ENCODE measurements around the gene CDKL1. TPM values are rescaled to one million over a fixed set of nuclear protein-coding genes. Genes with fewer than 3 reads are reported as not detected.

The CDKL1 gene
- total and polyA plus RNA-seq, 2 donors (not counting 3 experiments of a cell fraction or from before 2014, with no cell fraction given), result 2.6 to 9.7 TPM

DNA sequence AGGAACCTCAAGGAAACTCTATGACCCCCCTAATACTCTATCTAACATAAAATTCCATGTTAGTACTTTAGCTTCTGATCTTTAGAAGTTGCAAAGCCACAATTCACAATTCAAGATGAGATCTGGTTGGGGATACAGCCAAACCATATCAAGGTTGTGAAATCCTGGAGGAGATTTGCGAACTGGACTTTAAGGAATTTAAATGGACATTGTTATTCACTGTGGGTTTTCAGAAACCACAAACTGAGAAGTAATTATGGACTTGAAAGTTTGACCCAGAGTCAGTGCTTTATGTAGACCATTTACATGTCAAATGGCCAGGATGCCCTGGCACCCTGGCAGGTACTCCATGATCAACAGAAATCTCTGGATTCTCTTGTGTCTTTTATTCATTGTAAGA is 14.2 kb upstream of the CDKL1 start:
- Histone ChIP-seq H3K27me3 (ENCODE audit: control insufficient read depth in 2 of 2, insufficient read depth in 2 of 2, low read length in 2 of 2) (no peaks in the 10 kb centered on the region), H3K4me1 (ENCODE audit: control insufficient read depth, extremely low read depth, insufficient read depth, low read length) (no peaks in the 10 kb centered on the region), H2AFZ (ENCODE audit: low read depth, low read length) (no peak overlapping the region), H3K9ac (replicated peaks; ENCODE audit: extremely low read depth, insufficient read depth, low read length) (no peak overlapping the region), H3K4me2 (ENCODE audit: insufficient read depth, low read length) (no peak overlapping the region), H3K79me2 (ENCODE audit: control insufficient read depth, insufficient read depth, low read length) (no peaks in the 10 kb centered on the region), H3K9me3 (replicated peaks; ENCODE audit: control insufficient read depth, insufficient read depth, low read length) (no peaks in the 10 kb centered on the region), H3K9me1 (replicated peaks; ENCODE audit: control insufficient read depth, extremely low read depth, insufficient read depth, low read length) (no peaks in the 10 kb centered on the region), H3K27ac (ENCODE audit: insufficient read depth, low read depth, low read length) (no peak overlapping the region), H4K20me1 (replicated peaks; ENCODE audit: control insufficient read depth, extremely low read depth, insufficient read depth, low read length) (no peaks in the 10 kb centered on the region), H3K36me3 (ENCODE audit: control insufficient read depth in 2 of 2, extremely low read depth in 1 of 2, insufficient read depth in 2 of 2, low read length in 2 of 2) (no peaks in the 10 kb centered on the region), H3K4me3 (replicated peaks in 1 of 3; ENCODE audit: insufficient read depth in 1 of 3, low read depth in 1 of 3, low read length in 3 of 3) (no peak overlapping the region)
- FAIRE-seq (no peak), DNase-seq (ENCODE audit: low read depth, low spot score) (no peak)
- TF ChIP-seq MYC (IDR thresholded peaks at IDR 0.05; ENCODE audit: low read depth, low read length) (no peak), FOS (IDR thresholded peaks at IDR 0.05; ENCODE audit: borderline replicate concordance, insufficient read depth, low read length) (no peak), EZH2 (IDR thresholded peaks at IDR 0.05; ENCODE audit: borderline replicate concordance, low read depth, low read length, severe bottlenecking) (no peak), POLR2AphosphoS5 (IDR thresholded peaks at IDR 0.05; ENCODE audit: insufficient read depth, low read depth, low read length) (no peak), POLR2A (IDR thresholded peaks at IDR 0.05; ENCODE audit: low read depth, low read length) (no peak), GATA2 (IDR thresholded peaks at IDR 0.05; ENCODE audit: insufficient read depth, insufficient read length, low read depth, low read length) (no peak), JUN (IDR thresholded peaks at IDR 0.05; ENCODE audit: borderline replicate concordance, insufficient read depth, insufficient read length, low read depth) (no peak)
- TF ChIP-seq, protein P1, sequence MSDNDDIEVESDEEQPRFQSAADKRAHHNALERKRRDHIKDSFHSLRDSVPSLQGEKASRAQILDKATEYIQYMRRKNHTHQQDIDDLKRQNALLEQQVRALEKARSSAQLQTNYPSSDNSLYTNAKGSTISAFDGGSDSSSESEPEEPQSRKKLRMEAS (IDR thresholded peaks at IDR 0.05; ENCODE audit: insufficient read depth, insufficient read length), result no peak
- TF ChIP-seq, protein P2, sequence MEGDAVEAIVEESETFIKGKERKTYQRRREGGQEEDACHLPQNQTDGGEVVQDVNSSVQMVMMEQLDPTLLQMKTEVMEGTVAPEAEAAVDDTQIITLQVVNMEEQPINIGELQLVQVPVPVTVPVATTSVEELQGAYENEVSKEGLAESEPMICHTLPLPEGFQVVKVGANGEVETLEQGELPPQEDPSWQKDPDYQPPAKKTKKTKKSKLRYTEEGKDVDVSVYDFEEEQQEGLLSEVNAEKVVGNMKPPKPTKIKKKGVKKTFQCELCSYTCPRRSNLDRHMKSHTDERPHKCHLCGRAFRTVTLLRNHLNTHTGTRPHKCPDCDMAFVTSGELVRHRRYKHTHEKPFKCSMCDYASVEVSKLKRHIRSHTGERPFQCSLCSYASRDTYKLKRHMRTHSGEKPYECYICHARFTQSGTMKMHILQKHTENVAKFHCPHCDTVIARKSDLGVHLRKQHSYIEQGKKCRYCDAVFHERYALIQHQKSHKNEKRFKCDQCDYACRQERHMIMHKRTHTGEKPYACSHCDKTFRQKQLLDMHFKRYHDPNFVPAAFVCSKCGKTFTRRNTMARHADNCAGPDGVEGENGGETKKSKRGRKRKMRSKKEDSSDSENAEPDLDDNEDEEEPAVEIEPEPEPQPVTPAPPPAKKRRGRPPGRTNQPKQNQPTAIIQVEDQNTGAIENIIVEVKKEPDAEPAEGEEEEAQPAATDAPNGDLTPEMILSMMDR (IDR thresholded peaks at IDR 0.05; ENCODE audit: extremely low read depth in 1 of 2, insufficient read depth in 1 of 2, low read depth in 1 of 2, low read length in 2 of 2), result no peak
- dilution Hi-C loops (cut with MboI; ENCODE audit: extremely low pct_ligation_motif_present, low sequenced_read_pairs), result no loop called here
- POLR2A ChIA-PET, result no interaction called here
- intact Hi-C loops (cut with micrococcal nuclease), result no loop called here
- CTCF ChIA-PET, result interaction anchor here (1.1 to 1.9 kb wide), 3 partner anchors 10 to 90 kb away, joined by 3 to 4 read pairs (median 4); no protein-coding TSS in a partner anchor
- BruUV-seq (replicated peaks), result no TSS peak

Measured in endothelial cell of umbilical vein (primary cell).